GM12891 (cell line): ENCODE data around the gene FXN.

Experiments
- PAX5 ChIP-seq: IDR thresholded peaks from 2 replicates; pipeline ENCODE4 v1.6.1; 2011; ENCODE audit warnings: low read length, moderate library complexity, mild to moderate bottlenecking; ENCODE audit not compliant: insufficient read depth, severe bottlenecking
- POLR2A ChIP-seq: IDR thresholded peaks from 2 replicates; pipeline ENCODE4 v1.6.1; 2011; ENCODE audit warnings: low read depth, low read length, control low read depth
- POLR2AphosphoS5 ChIP-seq: IDR thresholded peaks from 2 replicates; pipeline ENCODE4 v1.6.1; 2011; ENCODE audit warnings: low read depth, low read length, control low read depth

GRCh38 chr9:69131682-69132081 lies 96.1 kb downstream of the FXN start:
- TF ChIP-seq POLR2AphosphoS5, result no peak
- TF ChIP-seq POLR2A, result no peak
- no peak for TF ChIP-seq PAX5
